GM12864 (cell line): ENCODE data around the gene PPM1H.

ENCODE experiments used
- DNase-seq: peaks from one replicate; pipeline ENCODE4 v3.0.0-alpha.2; 2011; ENCODE audit warnings: low read depth
- H3K4me3 ChIP-seq: 2 replicates; pipeline ENCODE4 v1.5.1; 2011; ENCODE audit warnings: mild to moderate bottlenecking, low read depth, low read length, control low read depth
- TF ChIP-seq, protein P1 (sequence below): IDR thresholded peaks from 2 replicates; pipeline ENCODE4 v1.5.1; 2011; ENCODE audit warnings: low read depth, mild to moderate bottlenecking, moderate library complexity, low read length, control low read depth, inconsistent platforms; ENCODE audit errors: missing control alignments

The PPM1H gene

DNA sequence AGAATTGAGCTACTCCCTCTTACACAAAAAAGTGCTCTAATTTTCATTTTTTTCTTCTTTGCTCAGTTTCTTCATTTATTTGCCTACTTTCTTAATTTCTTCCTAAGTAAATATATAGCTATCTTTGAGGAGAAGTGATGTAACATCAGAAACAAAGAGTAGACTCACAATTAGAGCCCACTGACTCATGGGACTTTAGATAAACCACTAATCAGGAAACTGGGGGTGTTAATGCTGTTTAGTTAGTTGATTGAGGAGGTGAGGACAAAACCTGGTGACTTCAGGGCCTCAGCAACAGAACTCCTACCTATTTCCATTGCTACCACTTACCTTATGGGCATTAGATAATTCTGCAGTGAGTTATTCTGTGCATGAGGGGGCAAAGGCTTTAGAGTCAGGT, 316.6 kb downstream of the PPM1H start:
- no peak for DNase-seq
- TF ChIP-seq, protein P1, sequence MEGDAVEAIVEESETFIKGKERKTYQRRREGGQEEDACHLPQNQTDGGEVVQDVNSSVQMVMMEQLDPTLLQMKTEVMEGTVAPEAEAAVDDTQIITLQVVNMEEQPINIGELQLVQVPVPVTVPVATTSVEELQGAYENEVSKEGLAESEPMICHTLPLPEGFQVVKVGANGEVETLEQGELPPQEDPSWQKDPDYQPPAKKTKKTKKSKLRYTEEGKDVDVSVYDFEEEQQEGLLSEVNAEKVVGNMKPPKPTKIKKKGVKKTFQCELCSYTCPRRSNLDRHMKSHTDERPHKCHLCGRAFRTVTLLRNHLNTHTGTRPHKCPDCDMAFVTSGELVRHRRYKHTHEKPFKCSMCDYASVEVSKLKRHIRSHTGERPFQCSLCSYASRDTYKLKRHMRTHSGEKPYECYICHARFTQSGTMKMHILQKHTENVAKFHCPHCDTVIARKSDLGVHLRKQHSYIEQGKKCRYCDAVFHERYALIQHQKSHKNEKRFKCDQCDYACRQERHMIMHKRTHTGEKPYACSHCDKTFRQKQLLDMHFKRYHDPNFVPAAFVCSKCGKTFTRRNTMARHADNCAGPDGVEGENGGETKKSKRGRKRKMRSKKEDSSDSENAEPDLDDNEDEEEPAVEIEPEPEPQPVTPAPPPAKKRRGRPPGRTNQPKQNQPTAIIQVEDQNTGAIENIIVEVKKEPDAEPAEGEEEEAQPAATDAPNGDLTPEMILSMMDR, result no peak
- no peak overlapping the region for H3K4me3 ChIP-seq

DNA sequence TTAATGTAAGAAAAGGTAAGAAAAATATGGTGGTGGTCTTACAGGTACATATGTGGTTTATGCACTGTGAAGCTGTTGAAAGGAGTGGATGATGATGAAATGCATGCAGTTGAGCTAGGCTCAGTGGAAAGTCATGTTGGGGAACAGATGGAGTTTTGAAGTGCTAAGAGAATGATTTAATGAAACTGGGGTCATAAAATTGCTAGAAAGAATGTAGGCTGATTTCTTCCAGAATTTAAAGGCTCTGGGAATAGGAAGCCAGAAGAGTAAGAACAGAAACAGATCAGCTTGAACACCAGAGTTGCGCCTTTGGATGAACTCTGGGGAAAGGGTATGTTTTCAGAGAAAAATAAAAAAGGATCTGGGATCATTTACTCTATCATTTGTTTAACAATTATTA, 321.9 kb downstream of the PPM1H start:
- no peak overlapping the region for H3K4me3 ChIP-seq
- DNase-seq, result no peak
- TF ChIP-seq, protein P1, result no peak

DNA sequence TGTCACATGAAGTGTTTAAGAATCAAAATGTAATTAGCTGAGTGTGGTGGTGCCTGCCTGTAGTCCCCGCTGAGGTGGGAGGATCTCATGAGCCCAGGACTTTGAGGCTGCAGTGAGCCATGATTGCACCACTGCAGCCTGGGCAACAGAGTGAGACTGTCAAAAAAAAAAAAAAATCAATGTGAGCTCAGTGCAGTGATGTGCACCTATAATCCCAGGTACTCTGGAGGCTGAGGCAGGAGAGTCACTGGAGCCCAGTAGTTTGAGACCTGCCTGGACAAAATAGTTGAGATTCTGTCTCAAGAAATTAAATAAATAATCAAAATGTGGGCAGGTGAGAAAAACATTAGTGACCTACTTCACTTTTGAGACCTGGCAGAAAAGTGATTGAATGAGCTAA, 328.3 kb downstream of the PPM1H start:
- TF ChIP-seq, protein P1, result no peak

DNA sequence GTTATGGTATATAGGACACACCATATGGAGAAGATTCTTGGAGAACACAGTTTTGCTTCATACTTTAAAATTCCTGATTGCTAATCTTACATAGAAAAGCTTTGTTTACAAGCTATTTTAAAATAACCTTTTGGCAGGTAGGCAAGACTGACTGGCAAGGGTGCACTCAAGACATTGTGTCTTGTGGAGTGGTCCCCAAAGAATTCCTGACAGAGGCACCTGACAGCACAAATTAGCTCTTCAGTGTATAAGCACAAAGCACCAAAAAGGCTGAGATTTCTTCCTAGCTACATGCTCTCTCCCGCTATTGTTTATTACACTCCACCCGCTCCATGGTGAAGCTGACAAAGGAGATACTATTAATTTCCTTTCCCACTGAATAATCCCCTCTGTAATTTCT, 329.0 kb downstream of the PPM1H start:
- no peak overlapping the region for H3K4me3 ChIP-seq
- no peak for DNase-seq
- TF ChIP-seq, protein P1, result no peak

More for the DNA sequence above, 328.3 kb downstream of the PPM1H start:
- no peak overlapping the region for H3K4me3 ChIP-seq
- no peak for DNase-seq

DNA sequence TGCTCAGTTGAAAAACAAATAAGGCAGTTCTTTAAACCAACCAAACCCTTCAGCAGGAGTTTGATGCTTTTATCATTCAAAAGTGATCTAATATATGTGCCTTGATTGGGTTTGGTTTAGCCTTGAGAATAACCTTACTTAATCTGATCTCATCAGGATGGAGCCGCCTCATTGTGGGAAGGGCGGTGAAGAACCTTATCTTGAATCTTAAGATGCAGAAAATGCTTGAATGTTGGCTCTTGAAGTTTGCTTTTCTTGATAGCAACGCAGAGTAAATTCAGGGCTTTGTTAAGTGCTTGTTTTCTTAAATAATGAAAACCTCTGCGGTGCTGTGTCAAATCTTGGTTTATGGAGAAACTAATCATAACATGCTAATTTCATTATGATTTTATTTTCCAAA, 330.1 kb downstream of the PPM1H start:
- TF ChIP-seq, protein P1, result no peak
- H3K4me3 ChIP-seq, result peak overlapping the region; percentile 82
- no peak for DNase-seq

DNA sequence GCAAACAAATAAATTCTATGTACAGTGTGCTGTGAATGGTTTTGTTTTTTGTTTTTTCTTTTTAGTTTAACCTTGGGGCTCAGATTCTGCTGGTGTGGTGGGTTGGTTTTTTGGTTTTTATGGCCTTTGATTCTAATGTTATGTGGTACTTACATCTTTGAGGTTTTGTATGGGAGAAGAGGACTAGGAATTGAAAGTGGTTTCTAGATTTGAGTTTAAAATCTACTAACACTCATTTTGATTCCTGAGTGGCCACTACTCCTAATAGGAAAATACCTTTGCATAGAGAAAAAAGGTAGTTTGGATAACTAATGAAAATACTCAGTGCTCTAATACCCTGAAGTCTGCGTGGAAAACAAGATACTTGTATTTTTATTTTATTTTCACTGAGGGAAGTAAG, 330.6 kb downstream of the PPM1H start:
- DNase-seq, result no peak
- TF ChIP-seq, protein P1, result no peak
- H3K4me3 ChIP-seq, result peak overlapping the region; percentile 82

DNA sequence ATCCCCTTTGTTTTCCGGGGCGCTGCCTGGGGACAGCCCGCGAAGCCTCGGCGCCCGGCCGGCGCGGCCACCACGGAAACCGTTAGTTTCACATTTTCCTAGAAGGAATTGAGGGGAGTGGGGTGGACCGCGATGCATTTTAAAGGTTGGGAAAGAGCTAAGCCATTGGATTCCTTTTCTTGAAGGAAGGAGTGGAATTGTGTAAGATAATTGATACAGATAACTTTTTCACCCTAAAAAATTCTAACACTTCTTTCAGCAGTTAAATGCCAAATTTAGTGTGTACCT, 331.2 kb downstream of the PPM1H start:
- TF ChIP-seq, protein P1, result no peak
- peak overlapping the region; percentile 82 for H3K4me3 ChIP-seq
- DNase-seq, result no peak
